GM12873 (cell line): ENCODE measurements around the gene NUAK1.

ENCODE experiments used
- TF ChIP-seq, protein P1 (sequence below): IDR thresholded peaks from 2 replicates; pipeline ENCODE4 v1.5.1; 2012; ENCODE audit warnings: low read depth, mild to moderate bottlenecking, moderate library complexity, low read length, control low read depth; ENCODE audit not compliant: insufficient read depth; ENCODE audit errors: missing control alignments

NUAK1 gene

GRCh38 chr12:106084759-106085158, 54.0 kb downstream of the NUAK1 start:
- TF ChIP-seq, protein P1, sequence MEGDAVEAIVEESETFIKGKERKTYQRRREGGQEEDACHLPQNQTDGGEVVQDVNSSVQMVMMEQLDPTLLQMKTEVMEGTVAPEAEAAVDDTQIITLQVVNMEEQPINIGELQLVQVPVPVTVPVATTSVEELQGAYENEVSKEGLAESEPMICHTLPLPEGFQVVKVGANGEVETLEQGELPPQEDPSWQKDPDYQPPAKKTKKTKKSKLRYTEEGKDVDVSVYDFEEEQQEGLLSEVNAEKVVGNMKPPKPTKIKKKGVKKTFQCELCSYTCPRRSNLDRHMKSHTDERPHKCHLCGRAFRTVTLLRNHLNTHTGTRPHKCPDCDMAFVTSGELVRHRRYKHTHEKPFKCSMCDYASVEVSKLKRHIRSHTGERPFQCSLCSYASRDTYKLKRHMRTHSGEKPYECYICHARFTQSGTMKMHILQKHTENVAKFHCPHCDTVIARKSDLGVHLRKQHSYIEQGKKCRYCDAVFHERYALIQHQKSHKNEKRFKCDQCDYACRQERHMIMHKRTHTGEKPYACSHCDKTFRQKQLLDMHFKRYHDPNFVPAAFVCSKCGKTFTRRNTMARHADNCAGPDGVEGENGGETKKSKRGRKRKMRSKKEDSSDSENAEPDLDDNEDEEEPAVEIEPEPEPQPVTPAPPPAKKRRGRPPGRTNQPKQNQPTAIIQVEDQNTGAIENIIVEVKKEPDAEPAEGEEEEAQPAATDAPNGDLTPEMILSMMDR: no peak

GRCh38 chr12:106084014-106084671, 54.6 kb downstream of the NUAK1 start:
- TF ChIP-seq, protein P1: no peak

- TF ChIP-seq, protein P1: no peak
Measured at GRCh38 chr12:106082216-106083175, 56.3 kb downstream of the NUAK1 start.

DNA sequence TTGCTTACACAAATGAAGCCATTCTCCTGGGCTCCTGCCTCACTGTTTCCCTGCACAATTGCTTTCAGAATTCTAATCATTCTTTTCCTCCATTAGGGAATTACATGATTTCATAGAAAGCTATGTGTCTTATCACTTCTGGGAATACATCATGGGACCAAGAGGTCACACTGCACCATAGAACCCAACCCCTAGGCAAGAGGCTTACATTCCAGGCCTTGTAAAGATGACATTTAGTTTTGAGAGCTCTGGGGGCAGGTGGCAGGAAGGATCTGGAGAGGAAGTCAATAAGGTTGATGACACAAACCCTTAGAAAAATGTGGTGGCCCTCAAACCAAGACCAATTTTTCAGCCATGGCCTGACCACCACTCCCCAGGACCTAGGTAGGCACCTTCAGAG, 57.1 kb downstream of the NUAK1 start:
- TF ChIP-seq, protein P1: no peak

GRCh38 chr12:106080791-106081170, 58.0 kb downstream of the NUAK1 start:
- TF ChIP-seq, protein P1: no peak

DNA sequence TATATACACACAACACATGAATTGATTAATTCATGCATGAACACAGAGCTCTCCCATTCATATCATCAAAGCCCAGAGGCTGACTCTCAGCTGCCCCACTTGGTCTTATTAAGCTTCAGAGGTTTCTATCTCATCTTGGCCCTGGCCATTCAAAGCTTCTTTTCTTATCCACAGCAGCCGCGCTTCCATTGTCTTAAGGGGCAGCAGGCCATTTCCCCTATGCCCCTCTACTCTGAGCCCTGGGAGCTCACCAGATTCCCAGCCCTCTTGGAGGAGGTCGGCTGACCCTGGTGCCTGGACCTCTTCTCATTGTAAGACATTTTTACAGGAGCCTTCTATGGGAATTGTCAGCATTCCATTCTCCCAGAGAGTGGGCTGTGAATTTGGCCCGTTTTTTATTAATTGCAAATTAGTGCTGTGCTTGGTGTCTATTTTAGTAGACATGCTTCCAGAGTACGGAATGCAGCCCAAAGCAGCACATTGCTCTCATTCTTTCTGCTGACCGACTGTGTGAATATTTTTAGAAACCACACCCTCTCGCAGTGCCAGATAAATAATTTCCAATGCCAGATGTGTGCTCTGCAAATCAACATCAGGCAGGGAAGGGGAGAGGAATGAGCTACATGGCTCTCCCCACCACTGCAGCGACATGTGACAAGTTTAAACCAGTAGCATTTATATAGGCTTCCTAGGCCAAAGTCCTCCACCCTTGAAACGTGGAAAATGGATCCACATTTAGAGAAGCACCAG, 58.5 kb downstream of the NUAK1 start:
- TF ChIP-seq, protein P1: no peak

DNA sequence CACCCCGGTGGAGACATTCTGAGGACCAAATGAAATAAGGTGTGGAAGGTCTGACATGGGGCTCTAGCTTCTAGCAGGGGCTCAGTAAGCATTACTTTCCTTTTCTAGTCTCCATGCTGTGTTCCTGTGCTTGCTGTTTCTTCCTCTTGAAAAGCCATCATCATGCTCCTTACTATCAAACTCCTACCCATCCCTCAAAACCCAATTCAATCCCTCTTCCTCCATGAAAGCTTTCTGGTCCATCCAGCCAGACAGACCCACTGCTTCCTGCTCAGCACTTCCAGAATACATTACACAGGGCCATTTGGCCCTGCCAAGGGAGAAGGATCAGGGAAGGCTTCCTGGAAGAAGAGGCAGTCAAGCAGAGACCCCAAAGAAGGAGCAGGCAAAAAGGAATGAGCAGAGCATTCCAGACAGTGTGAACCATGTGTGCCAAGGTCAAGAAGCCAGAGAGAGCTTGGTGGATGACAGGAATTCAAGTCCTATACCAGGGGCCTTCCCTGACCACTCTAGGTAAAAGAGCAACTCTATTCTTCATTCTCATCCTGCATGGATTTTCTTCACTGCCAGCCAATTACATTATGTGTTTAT, 59.5 kb downstream of the NUAK1 start:
- TF ChIP-seq, protein P1: no peak
